H1 (cell line): ENCODE results near the gene MACF1. TPM values are rescaled to one million over a fixed set of nuclear protein-coding genes. Genes with fewer than 3 reads are reported as not detected.

Source experiments
- CTCF ChIA-PET: fragments of 300-600 bp; sonication (Branson Sonifier 250); formaldehyde crosslinking; loops from one replicate; lab custom pipeline; 2021; ENCODE audit not compliant: partially characterized antibody; lab: Charles Lee
- POLR2A ChIA-PET: fragments of 300-600 bp; sonication (Branson Sonifier 250); formaldehyde crosslinking; loops from one replicate; lab custom pipeline; 2021; ENCODE audit warnings: inconsistent platforms; ENCODE audit not compliant: partially characterized antibody; lab: Charles Lee
- DNase-seq, 2 experiments: peaks; one replicate each; pipeline versions ENCODE4 v3.0.0 to v3.0.0-alpha.2; 2010 to 2022; ENCODE audit warnings: low spot score in 2 of 2, low read depth in 1 of 2, mixed read lengths in 1 of 2
- FAIRE-seq: peaks from 2 replicates; lab custom pipeline; 2011; peaks lifted over from hg19 to GRCh38; lab: Jason Lieb, UNC
- H2AFZ ChIP-seq: 2 replicates; pipeline ENCODE4 v1.8.1; 2012; ENCODE audit warnings: low read length, inconsistent platforms
- H2AK5ac ChIP-seq: 2 replicates; pipeline ENCODE4 v1.6.1; 2013; ENCODE audit warnings: low read depth, low read length
- H2BK120ac ChIP-seq: replicated peaks from 2 replicates; pipeline ENCODE3; 2013; ENCODE audit warnings: low read depth, low read length, inconsistent platforms
- H2BK12ac ChIP-seq: 2 replicates; pipeline ENCODE4 v1.6.1; 2013; ENCODE audit warnings: low read depth, low read length
- H2BK15ac ChIP-seq: 2 replicates; pipeline ENCODE4 v1.6.1; 2013; ENCODE audit warnings: low read length
- H2BK20ac ChIP-seq: 2 replicates; pipeline ENCODE4 v1.6.1; 2013; ENCODE audit warnings: low read length
- H2BK5ac ChIP-seq: 2 replicates; pipeline ENCODE4 v1.6.1; 2013; ENCODE audit warnings: low read depth, low read length
- H3K14ac ChIP-seq: 2 replicates; pipeline ENCODE4 v1.6.1; 2013; ENCODE audit warnings: inconsistent platforms; ENCODE audit not compliant: insufficient read length
- H3K18ac ChIP-seq: 2 replicates; pipeline ENCODE4 v1.6.1; 2013; ENCODE audit warnings: low read length; ENCODE audit errors: extremely low read depth
- H3K23ac ChIP-seq: 2 replicates; pipeline ENCODE4 v1.6.1; 2013; ENCODE audit warnings: inconsistent platforms; ENCODE audit not compliant: insufficient read length
- H3K23me2 ChIP-seq: 2 replicates; pipeline ENCODE4 v1.6.1; 2013; ENCODE audit warnings: low read depth, low read length
- H3K27ac ChIP-seq: 2 replicates; pipeline ENCODE4 v1.6.1; 2011; ENCODE audit warnings: low read depth, low read length, inconsistent platforms
- H3K27me3 ChIP-seq, 4 experiments: replicated peaks in 1 of 4; 1 replicate in 1 of 4; 2 replicates in 3 of 4; pipeline versions ENCODE4 v1.6.1 to v1.8.1; 2011 to 2013; ENCODE audit warnings: low read length in 3 of 4, mild to moderate bottlenecking in 3 of 4, inconsistent platforms in 2 of 4, mixed read lengths in 2 of 4, moderate library complexity in 1 of 4; ENCODE audit not compliant: control insufficient read depth in 3 of 4, insufficient read depth in 3 of 4; ENCODE audit errors: extremely low read depth in 1 of 4
- H3K36me3 ChIP-seq, 4 experiments: 2 replicates each; pipeline versions ENCODE4 v1.6.1 to v1.8.1; 2011 to 2013; ENCODE audit warnings: mild to moderate bottlenecking in 4 of 4, low read length in 3 of 4, moderate library complexity in 2 of 4, control low read depth in 1 of 4, inconsistent platforms in 1 of 4; ENCODE audit not compliant: insufficient read depth in 4 of 4, control insufficient read depth in 2 of 4
- H3K4ac ChIP-seq: replicated peaks from 2 replicates; pipeline ENCODE3; 2013; ENCODE audit warnings: low read length, low read depth, mixed read lengths, inconsistent platforms; ENCODE audit not compliant: insufficient read length
- H3K4me1 ChIP-seq, 4 experiments: replicated peaks in 1 of 4; 1 replicate in 1 of 4; 2 replicates in 3 of 4; pipeline versions ENCODE4 v1.6.1 to v1.8.1; 2011 to 2013; ENCODE audit warnings: low read length in 3 of 4, inconsistent platforms in 2 of 4, mixed read lengths in 1 of 4; ENCODE audit not compliant: insufficient read depth in 4 of 4, control insufficient read depth in 3 of 4
- H3K4me2 ChIP-seq, 2 experiments: 2 replicates each; pipeline versions ENCODE4 v1.6.1 to v1.8.1; 2011 to 2013; ENCODE audit warnings: low read depth in 2 of 2, low read length in 2 of 2, control low read depth in 1 of 2, inconsistent platforms in 1 of 2, mild to moderate bottlenecking in 1 of 2; ENCODE audit not compliant: insufficient read depth in 1 of 2
- H3K4me3 ChIP-seq, 4 experiments: fragments of 200-600, 300-600 bp in 1 of 4; sonication (generic), shearing (Covaris generic), sonication (Bioruptor Twin) in 1 of 4; 2 replicates each; pipeline versions ENCODE4 v1.5.1 to v1.8.1; 2011 to 2016; ENCODE audit warnings: low read length in 4 of 4, low read depth in 3 of 4, control low read depth in 2 of 4, inconsistent platforms in 2 of 4, mild to moderate bottlenecking in 2 of 4, mixed read lengths in 1 of 4, moderate library complexity in 1 of 4; ENCODE audit not compliant: insufficient read depth in 2 of 4; ENCODE audit errors: extremely low read depth in 1 of 4
- H3K56ac ChIP-seq: replicated peaks from 2 replicates; pipeline ENCODE3; 2013; ENCODE audit warnings: low read depth, mild to moderate bottlenecking, mixed read lengths, low read length, inconsistent platforms; ENCODE audit not compliant: insufficient read length
- H3K79me1 ChIP-seq: 2 replicates; pipeline ENCODE4 v1.6.1; 2013; ENCODE audit warnings: low read depth, low read length, control low read depth
- H3K79me2 ChIP-seq, 2 experiments: 2 replicates each; pipeline versions ENCODE4 v1.6.1 to v1.8.1; 2012 to 2013; ENCODE audit warnings: low read length in 2 of 2, mild to moderate bottlenecking in 2 of 2, inconsistent platforms in 1 of 2; ENCODE audit not compliant: insufficient read depth in 2 of 2, control insufficient read depth in 1 of 2
- H3K9ac ChIP-seq, 4 experiments: replicated peaks in 1 of 4; 1 replicate in 1 of 4; 2 replicates in 3 of 4; pipeline versions ENCODE4 v1.6.1 to v1.8.1; 2011 to 2013; ENCODE audit warnings: low read depth in 3 of 4, low read length in 3 of 4, control low read depth in 2 of 4, mild to moderate bottlenecking in 2 of 4, moderate library complexity in 2 of 4, inconsistent platforms in 1 of 4; ENCODE audit errors: extremely low read depth in 1 of 4
- H3K9me3 ChIP-seq, 2 experiments: 2 replicates each; pipeline versions ENCODE4 v1.6.1 to v1.8.1; 2012 to 2013; ENCODE audit warnings: mild to moderate bottlenecking in 2 of 2, moderate library complexity in 2 of 2, control low read depth in 1 of 2, inconsistent platforms in 1 of 2, low read depth in 1 of 2, low read length in 1 of 2, mixed read lengths in 1 of 2; ENCODE audit not compliant: insufficient read depth in 2 of 2
- H4K20me1 ChIP-seq, 2 experiments: replicated peaks in 1 of 2; 2 replicates each; pipeline versions ENCODE3 to v1.8.1; 2011 to 2013; ENCODE audit warnings: inconsistent platforms in 2 of 2, low read length in 2 of 2, mild to moderate bottlenecking in 1 of 2; ENCODE audit not compliant: insufficient read depth in 2 of 2, control insufficient read depth in 1 of 2
- H4K5ac ChIP-seq: 2 replicates; pipeline ENCODE4 v1.6.1; 2013; ENCODE audit warnings: low read length, low read depth, mixed read lengths, inconsistent platforms; ENCODE audit not compliant: insufficient read length
- H4K8ac ChIP-seq: 2 replicates; pipeline ENCODE4 v1.8.0; 2013; ENCODE audit warnings: mild to moderate bottlenecking, moderate library complexity, low read length, inconsistent platforms; ENCODE audit not compliant: insufficient read depth; ENCODE audit errors: extremely low read depth
- H4K91ac ChIP-seq: replicated peaks from 2 replicates; pipeline ENCODE3; 2013; ENCODE audit warnings: low read length, mixed read lengths, inconsistent platforms; ENCODE audit not compliant: insufficient read length
- SP2 ChIP-seq: IDR thresholded peaks from 2 replicates; pipeline ENCODE4 v1.6.1; 2012; ENCODE audit warnings: mild to moderate bottlenecking, low read length, inconsistent platforms
- WGBS, 2 experiments: shearing (Covaris generic) in 1 of 2; methylation state at CpG; one replicate each; pipeline versions ENCODE4 v1.1.6 to v1.1.7; 2013 to 2015; ENCODE audit warnings: low lambda C conversion rate in 2 of 2, mixed read lengths in 2 of 2, inconsistent platforms in 1 of 2, low coverage in 1 of 2, missing lambda C conversion rate in 1 of 2; ENCODE audit not compliant: insufficient replicate concordance in 2 of 2, insufficient coverage in 1 of 2, insufficient read length in 1 of 2; ENCODE audit errors: extremely low coverage in 1 of 2, missing lambda C conversion rate in 1 of 2; 5-methylcytosine and 5-hydroxymethylcytosine counted together
- polyA plus RNA-seq, 7 experiments: library from polyadenylated mRNA; depleted of rRNA in 3 of 7; stranded (reverse) in 5 of 7; unstranded in 2 of 7; fragments of >200 nt in 5 of 7; fragments of 200-250 nt in 2 of 7; gene quantifications; 1 replicate in 5 of 7; 2 replicates in 1 of 7; 4 replicates in 1 of 7; pipeline versions ENCODE4 v1.2.1 to v1.2.3, GENCODE V29; 2011 to 2013; ENCODE audit warnings: missing spikeins in 2 of 7, mixed read lengths in 2 of 7
- total RNA-seq: library from RNA; stranded (reverse); fragmentation: NEBNext Ultra II Directional; extraction: Animal tissue kit (Norgen Biotek cat#: 25700); gene quantifications from 2 replicates; pipeline ENCODE4 v1.2.1, GENCODE V29; 2021

The MACF1 gene
- total and polyA plus RNA-seq, 2 of the 8 experiments (the other 6 are each of a cell fraction or from before 2014, with no cell fraction given), result 59.8 to 285 TPM

GRCh38 chr1:39368045-39368444, 163.6 kb downstream of the MACF1 start:
- Histone ChIP-seq H3K23me2 (no peaks in the 10 kb centered on the region), H4K91ac (no peak overlapping the region), H3K14ac (no peak overlapping the region), H3K56ac (no peak overlapping the region), H3K27ac (no peak overlapping the region), H3K4ac (no peak overlapping the region), H4K8ac (no peak overlapping the region), H3K4me1 (no peaks in the 10 kb centered on the region; a peak in 1 of 7 replicates), H3K4me3 (no peak overlapping the region), H3K9me3 (no peaks in the 10 kb centered on the region), H3K18ac (no peak overlapping the region), H3K79me1 (no peaks in the 10 kb centered on the region), H4K20me1 (no peaks in the 10 kb centered on the region), H3K23ac (no peak overlapping the region), H3K9ac (no peak overlapping the region), H2BK120ac (no peak overlapping the region), H2AFZ (no peak overlapping the region), H2BK15ac (no peak overlapping the region), H4K5ac (no peak overlapping the region), H3K27me3 (no peaks in the 10 kb centered on the region), H3K36me3 (peaks cover 6 to 43% (median 31%) of the 10 kb centered on the region in 4 experiments; a peak in 7 of 8 replicates)
- DNase-seq, result no peak
- ChIA-PET POLR2A (interaction anchor here (0.6 kb wide), 3 partner anchors 108 to 463 kb away, joined by 3 to 4 read pairs (median 3); no protein-coding TSS in a partner anchor), CTCF (interaction anchor here (1.0 to 4.2 kb wide), 3 partner anchors 11 to 42 kb away, joined by 3 to 21 read pairs (median 5); no protein-coding TSS in a partner anchor)
- 100% methylated on average over 1 of the region's 1 CpG; no CpG with 5 or more reads in 1 of the 2 experiments for WGBS, 2 experiments
- TF ChIP-seq SP2, result no peak
- TF ChIP-seq, all 59 proteins: peak for 0
- Histone ChIP-seq H3K79me2 (no peaks in the 10 kb centered on the region), H2BK20ac (no peak overlapping the region), H2BK5ac (no peak overlapping the region), H2BK12ac (no peak overlapping the region), H3K4me2 (no peak overlapping the region), H2AK5ac (no peak overlapping the region)
- FAIRE-seq, result no peak
